Body of pancreas (tissue), 4 donors: Measurements from ENCODE around the gene ATP9B.

Source experiments
- CTCF ChIP-seq, 7 experiments: fragments of 450-650 bp in 4 of 7; fragments of 200-600 bp in 3 of 7; sonication (generic) in 3 of 7; IDR thresholded peaks; one replicate each; pipeline ENCODE4 v1.5.1; 2016 to 2019; ENCODE audit warnings: antibody characterized with exemption in 7 of 7
- POLR2A ChIP-seq, 3 donors: fragments of 450-650 bp; IDR thresholded peaks; one replicate each; pipeline ENCODE4 v1.6.1; 2016; ENCODE audit warnings: antibody characterized with exemption in 3 of 3, mild to moderate bottlenecking in 2 of 3

- no peak for TF ChIP-seq POLR2A (IDR thresholded peaks at IDR 0.05)
- no peak for TF ChIP-seq CTCF (IDR thresholded peaks at IDR 0.05)
Observed at GRCh38 chr18:79321625-79322405, 252.6 kb downstream of the ATP9B start.
